GM12872 (cell line): ENCODE results near the gene CD63.
A peak's percentile ranks its signal among the peaks of the same experiment; 100 is the strongest.

Experiments used
- CTCF ChIP-seq: IDR thresholded peaks from 3 replicates; pipeline ENCODE4 v1.5.1; 2011; ENCODE audit warnings: low read depth, mild to moderate bottlenecking, low read length, moderate library complexity; ENCODE audit not compliant: insufficient read depth

Gene CD63

GRCh38 chr12:55684761-55685370 is 43.9 kb downstream of the CD63 start:
- TF ChIP-seq CTCF: no peak

- TF ChIP-seq CTCF: no peak
Measured at GRCh38 chr12:55683676-55684075, 45.1 kb downstream of the CD63 start.

DNA sequence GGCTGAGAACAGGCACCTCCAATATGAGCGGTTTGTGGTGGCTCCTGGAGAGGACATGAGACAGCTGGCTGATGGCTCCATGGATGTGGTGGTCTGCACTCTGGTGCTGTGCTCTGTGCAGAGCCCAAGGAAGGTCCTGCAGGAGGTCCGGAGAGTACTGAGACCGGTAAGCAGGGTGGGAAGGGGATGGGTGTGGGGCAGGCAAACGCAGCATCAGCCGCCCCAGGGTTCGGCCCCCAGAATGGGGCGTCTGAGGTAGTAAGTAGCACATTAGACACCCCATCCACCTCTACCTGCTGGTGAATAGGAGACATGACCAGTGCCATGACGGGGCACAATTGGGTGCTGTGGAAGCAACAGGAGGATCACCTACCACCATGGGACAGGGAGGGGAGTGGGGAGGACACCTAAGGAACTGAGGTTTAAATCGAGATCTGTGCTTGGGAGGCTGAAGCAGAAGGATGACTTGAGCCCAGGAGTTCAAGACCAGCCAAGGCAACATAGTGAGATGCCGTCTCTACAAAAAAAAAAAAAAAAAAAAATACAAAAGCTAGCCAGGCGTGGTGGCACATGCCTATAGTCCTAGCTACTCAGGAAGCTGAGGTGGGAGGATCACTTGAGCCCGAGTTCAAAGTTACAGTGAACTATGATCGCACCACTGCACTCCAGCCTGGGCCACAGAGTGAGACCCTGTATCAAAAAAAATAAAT is 46.6 kb downstream of the CD63 start:
- TF ChIP-seq CTCF: no peak

DNA sequence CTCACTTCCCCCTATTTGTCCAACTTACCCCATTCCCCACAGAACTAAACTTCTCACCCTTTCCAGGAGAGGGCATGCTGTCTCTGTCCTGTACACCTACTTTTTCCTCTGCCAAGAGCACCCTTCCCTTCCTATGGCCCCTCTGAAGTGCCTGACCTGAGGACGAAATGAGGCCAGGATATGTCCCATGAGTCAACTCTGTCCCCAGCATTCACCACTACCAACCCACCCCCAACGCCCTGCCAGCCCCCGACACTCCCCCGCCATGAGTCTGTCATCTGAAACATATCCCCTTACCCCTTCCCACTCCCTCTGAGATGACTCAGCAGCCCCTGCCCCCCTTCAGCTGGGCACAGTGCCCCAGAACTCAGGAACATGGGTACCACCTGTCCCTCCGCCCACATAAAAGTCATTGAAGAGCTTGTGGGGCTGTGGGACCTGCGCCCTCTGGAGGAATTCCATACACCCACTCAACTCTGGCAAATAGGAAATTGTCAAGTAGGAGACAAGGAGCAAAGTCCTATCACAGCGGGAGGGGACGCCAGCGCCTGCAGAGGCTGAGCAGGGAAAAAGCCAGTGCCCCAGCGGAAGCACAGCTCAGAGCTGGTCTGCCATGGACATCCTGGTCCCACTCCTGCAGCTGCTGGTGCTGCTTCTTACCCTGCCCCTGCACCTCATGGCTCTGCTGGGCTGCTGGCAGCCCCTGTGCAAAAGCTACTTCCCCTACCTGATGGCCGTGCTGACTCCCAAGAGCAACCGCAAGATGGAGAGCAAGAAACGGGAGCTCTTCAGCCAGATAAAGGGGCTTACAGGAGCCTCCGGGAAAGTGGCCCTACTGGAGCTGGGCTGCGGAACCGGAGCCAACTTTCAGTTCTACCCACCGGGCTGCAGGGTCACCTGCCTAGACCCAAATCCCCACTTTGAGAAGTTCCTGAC is 47.4 kb downstream of the CD63 start:
- TF ChIP-seq CTCF: peak; percentile 25; the same call in 1 of the 3 replicates

- TF ChIP-seq CTCF: no peak
Measured at GRCh38 chr12:55679691-55680090, 49.1 kb downstream of the CD63 start.

DNA sequence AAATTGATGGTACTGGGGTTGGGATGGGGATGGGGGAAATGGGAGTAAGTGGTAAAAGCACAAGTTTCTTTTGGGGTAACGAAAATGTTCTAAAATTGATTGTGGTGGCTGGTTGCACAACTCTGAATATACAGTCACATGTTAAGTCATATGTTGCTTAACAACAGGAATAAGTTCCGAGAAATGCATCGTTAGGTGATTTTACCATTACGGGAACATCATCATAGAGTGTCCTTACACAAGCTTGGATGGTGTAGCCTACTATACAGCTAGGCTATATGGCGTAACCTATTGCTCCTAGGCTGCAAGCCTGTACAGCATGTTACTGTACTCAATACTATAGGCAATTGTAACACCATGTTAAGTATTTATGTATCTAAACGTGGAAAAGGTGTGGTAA is 52.1 kb downstream of the CD63 start:
- TF ChIP-seq CTCF: no peak

DNA sequence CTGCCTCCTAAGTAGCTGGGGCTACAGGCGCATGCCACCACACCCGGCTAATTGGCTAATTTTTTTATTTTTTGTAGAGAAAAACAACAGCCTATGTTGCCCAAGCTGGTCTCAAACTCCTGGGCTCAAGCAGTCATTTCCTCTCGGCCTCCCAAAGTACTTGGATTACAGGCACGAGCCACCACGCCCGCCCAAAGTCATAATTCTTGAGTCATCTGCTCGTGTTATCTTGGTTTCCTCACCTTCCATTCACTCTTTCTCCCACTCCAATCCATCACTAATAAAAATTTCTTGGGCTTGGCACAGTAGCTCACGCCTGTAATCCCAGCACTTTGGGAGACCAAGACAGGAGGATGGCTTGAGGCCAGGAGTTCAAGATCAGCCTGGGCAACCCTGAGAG is 53.1 kb downstream of the CD63 start:
- no peak for TF ChIP-seq CTCF
